H1 (cell line): ENCODE measurements around the gene DPM2. TPM values are rescaled to one million over a fixed set of nuclear protein-coding genes. Genes with fewer than 3 reads are reported as not detected.

Source experiments
- CTCF ChIA-PET: fragments of 300-600 bp; sonication (Branson Sonifier 250); formaldehyde crosslinking; loops from one replicate; lab custom pipeline; 2021; ENCODE audit not compliant: partially characterized antibody; lab: Charles Lee
- POLR2A ChIA-PET: fragments of 300-600 bp; sonication (Branson Sonifier 250); formaldehyde crosslinking; loops from one replicate; lab custom pipeline; 2021; ENCODE audit warnings: inconsistent platforms; ENCODE audit not compliant: partially characterized antibody; lab: Charles Lee
- DNase-seq, 2 experiments: peaks; one replicate each; pipeline versions ENCODE4 v3.0.0 to v3.0.0-alpha.2; 2010 to 2022; ENCODE audit warnings: low spot score in 2 of 2, low read depth in 1 of 2, mixed read lengths in 1 of 2
- FAIRE-seq: peaks from 2 replicates; lab custom pipeline; 2011; peaks lifted over from hg19 to GRCh38; lab: Jason Lieb, UNC
- H2AFZ ChIP-seq: 2 replicates; pipeline ENCODE4 v1.8.1; 2012; ENCODE audit warnings: low read length, inconsistent platforms
- H2AK5ac ChIP-seq: 2 replicates; pipeline ENCODE4 v1.6.1; 2013; ENCODE audit warnings: low read depth, low read length
- H2BK120ac ChIP-seq: replicated peaks from 2 replicates; pipeline ENCODE3; 2013; ENCODE audit warnings: low read depth, low read length, inconsistent platforms
- H2BK12ac ChIP-seq: 2 replicates; pipeline ENCODE4 v1.6.1; 2013; ENCODE audit warnings: low read depth, low read length
- H2BK15ac ChIP-seq: 2 replicates; pipeline ENCODE4 v1.6.1; 2013; ENCODE audit warnings: low read length
- H2BK20ac ChIP-seq: 2 replicates; pipeline ENCODE4 v1.6.1; 2013; ENCODE audit warnings: low read length
- H2BK5ac ChIP-seq: 2 replicates; pipeline ENCODE4 v1.6.1; 2013; ENCODE audit warnings: low read depth, low read length
- H3K14ac ChIP-seq: 2 replicates; pipeline ENCODE4 v1.6.1; 2013; ENCODE audit warnings: inconsistent platforms; ENCODE audit not compliant: insufficient read length
- H3K18ac ChIP-seq: 2 replicates; pipeline ENCODE4 v1.6.1; 2013; ENCODE audit warnings: low read length; ENCODE audit errors: extremely low read depth
- H3K23ac ChIP-seq: 2 replicates; pipeline ENCODE4 v1.6.1; 2013; ENCODE audit warnings: inconsistent platforms; ENCODE audit not compliant: insufficient read length
- H3K23me2 ChIP-seq: 2 replicates; pipeline ENCODE4 v1.6.1; 2013; ENCODE audit warnings: low read depth, low read length
- H3K27ac ChIP-seq: 2 replicates; pipeline ENCODE4 v1.6.1; 2011; ENCODE audit warnings: low read depth, low read length, inconsistent platforms
- H3K27me3 ChIP-seq, 4 experiments: replicated peaks in 1 of 4; 1 replicate in 1 of 4; 2 replicates in 3 of 4; pipeline versions ENCODE4 v1.6.1 to v1.8.1; 2011 to 2013; ENCODE audit warnings: low read length in 3 of 4, mild to moderate bottlenecking in 3 of 4, inconsistent platforms in 2 of 4, mixed read lengths in 2 of 4, moderate library complexity in 1 of 4; ENCODE audit not compliant: control insufficient read depth in 3 of 4, insufficient read depth in 3 of 4; ENCODE audit errors: extremely low read depth in 1 of 4
- H3K36me3 ChIP-seq, 4 experiments: 2 replicates each; pipeline versions ENCODE4 v1.6.1 to v1.8.1; 2011 to 2013; ENCODE audit warnings: mild to moderate bottlenecking in 4 of 4, low read length in 3 of 4, moderate library complexity in 2 of 4, control low read depth in 1 of 4, inconsistent platforms in 1 of 4; ENCODE audit not compliant: insufficient read depth in 4 of 4, control insufficient read depth in 2 of 4
- H3K4ac ChIP-seq: replicated peaks from 2 replicates; pipeline ENCODE3; 2013; ENCODE audit warnings: low read length, low read depth, mixed read lengths, inconsistent platforms; ENCODE audit not compliant: insufficient read length
- H3K4me1 ChIP-seq, 4 experiments: replicated peaks in 1 of 4; 1 replicate in 1 of 4; 2 replicates in 3 of 4; pipeline versions ENCODE4 v1.6.1 to v1.8.1; 2011 to 2013; ENCODE audit warnings: low read length in 3 of 4, inconsistent platforms in 2 of 4, mixed read lengths in 1 of 4; ENCODE audit not compliant: insufficient read depth in 4 of 4, control insufficient read depth in 3 of 4
- H3K4me2 ChIP-seq, 2 experiments: 2 replicates each; pipeline versions ENCODE4 v1.6.1 to v1.8.1; 2011 to 2013; ENCODE audit warnings: low read depth in 2 of 2, low read length in 2 of 2, control low read depth in 1 of 2, inconsistent platforms in 1 of 2, mild to moderate bottlenecking in 1 of 2; ENCODE audit not compliant: insufficient read depth in 1 of 2
- H3K4me3 ChIP-seq, 4 experiments: fragments of 200-600, 300-600 bp in 1 of 4; sonication (generic), shearing (Covaris generic), sonication (Bioruptor Twin) in 1 of 4; 2 replicates each; pipeline versions ENCODE4 v1.5.1 to v1.8.1; 2011 to 2016; ENCODE audit warnings: low read length in 4 of 4, low read depth in 3 of 4, control low read depth in 2 of 4, inconsistent platforms in 2 of 4, mild to moderate bottlenecking in 2 of 4, mixed read lengths in 1 of 4, moderate library complexity in 1 of 4; ENCODE audit not compliant: insufficient read depth in 2 of 4; ENCODE audit errors: extremely low read depth in 1 of 4
- H3K56ac ChIP-seq: replicated peaks from 2 replicates; pipeline ENCODE3; 2013; ENCODE audit warnings: low read depth, mild to moderate bottlenecking, mixed read lengths, low read length, inconsistent platforms; ENCODE audit not compliant: insufficient read length
- H3K79me1 ChIP-seq: 2 replicates; pipeline ENCODE4 v1.6.1; 2013; ENCODE audit warnings: low read depth, low read length, control low read depth
- H3K79me2 ChIP-seq, 2 experiments: 2 replicates each; pipeline versions ENCODE4 v1.6.1 to v1.8.1; 2012 to 2013; ENCODE audit warnings: low read length in 2 of 2, mild to moderate bottlenecking in 2 of 2, inconsistent platforms in 1 of 2; ENCODE audit not compliant: insufficient read depth in 2 of 2, control insufficient read depth in 1 of 2
- H3K9ac ChIP-seq, 4 experiments: replicated peaks in 1 of 4; 1 replicate in 1 of 4; 2 replicates in 3 of 4; pipeline versions ENCODE4 v1.6.1 to v1.8.1; 2011 to 2013; ENCODE audit warnings: low read depth in 3 of 4, low read length in 3 of 4, control low read depth in 2 of 4, mild to moderate bottlenecking in 2 of 4, moderate library complexity in 2 of 4, inconsistent platforms in 1 of 4; ENCODE audit errors: extremely low read depth in 1 of 4
- H3K9me3 ChIP-seq, 2 experiments: 2 replicates each; pipeline versions ENCODE4 v1.6.1 to v1.8.1; 2012 to 2013; ENCODE audit warnings: mild to moderate bottlenecking in 2 of 2, moderate library complexity in 2 of 2, control low read depth in 1 of 2, inconsistent platforms in 1 of 2, low read depth in 1 of 2, low read length in 1 of 2, mixed read lengths in 1 of 2; ENCODE audit not compliant: insufficient read depth in 2 of 2
- H4K20me1 ChIP-seq, 2 experiments: replicated peaks in 1 of 2; 2 replicates each; pipeline versions ENCODE3 to v1.8.1; 2011 to 2013; ENCODE audit warnings: inconsistent platforms in 2 of 2, low read length in 2 of 2, mild to moderate bottlenecking in 1 of 2; ENCODE audit not compliant: insufficient read depth in 2 of 2, control insufficient read depth in 1 of 2
- H4K5ac ChIP-seq: 2 replicates; pipeline ENCODE4 v1.6.1; 2013; ENCODE audit warnings: low read length, low read depth, mixed read lengths, inconsistent platforms; ENCODE audit not compliant: insufficient read length
- H4K8ac ChIP-seq: 2 replicates; pipeline ENCODE4 v1.8.0; 2013; ENCODE audit warnings: mild to moderate bottlenecking, moderate library complexity, low read length, inconsistent platforms; ENCODE audit not compliant: insufficient read depth; ENCODE audit errors: extremely low read depth
- H4K91ac ChIP-seq: replicated peaks from 2 replicates; pipeline ENCODE3; 2013; ENCODE audit warnings: low read length, mixed read lengths, inconsistent platforms; ENCODE audit not compliant: insufficient read length
- CTBP2 ChIP-seq: IDR thresholded peaks from 2 replicates; pipeline ENCODE4 v1.7.0; 2011; ENCODE audit warnings: borderline replicate concordance, mild to moderate bottlenecking, moderate library complexity, mixed read lengths, low read length; ENCODE audit not compliant: insufficient read depth, insufficient read length
- SP1 ChIP-seq: IDR thresholded peaks from 2 replicates; pipeline ENCODE4 v1.6.1; 2011; ENCODE audit warnings: low read depth, low read length
- TBP ChIP-seq: IDR thresholded peaks from 2 replicates; pipeline ENCODE4 v1.6.1; 2011; ENCODE audit warnings: low read depth, low read length, improper control_type of control experiment
- WGBS, 2 experiments: shearing (Covaris generic) in 1 of 2; methylation state at CpG; one replicate each; pipeline versions ENCODE4 v1.1.6 to v1.1.7; 2013 to 2015; ENCODE audit warnings: low lambda C conversion rate in 2 of 2, mixed read lengths in 2 of 2, inconsistent platforms in 1 of 2, low coverage in 1 of 2, missing lambda C conversion rate in 1 of 2; ENCODE audit not compliant: insufficient replicate concordance in 2 of 2, insufficient coverage in 1 of 2, insufficient read length in 1 of 2; ENCODE audit errors: extremely low coverage in 1 of 2, missing lambda C conversion rate in 1 of 2; 5-methylcytosine and 5-hydroxymethylcytosine counted together
- polyA plus RNA-seq, 7 experiments: library from polyadenylated mRNA; depleted of rRNA in 3 of 7; stranded (reverse) in 5 of 7; unstranded in 2 of 7; fragments of >200 nt in 5 of 7; fragments of 200-250 nt in 2 of 7; gene quantifications; 1 replicate in 5 of 7; 2 replicates in 1 of 7; 4 replicates in 1 of 7; pipeline versions ENCODE4 v1.2.1 to v1.2.3, GENCODE V29; 2011 to 2013; ENCODE audit warnings: missing spikeins in 2 of 7, mixed read lengths in 2 of 7
- total RNA-seq: library from RNA; stranded (reverse); fragmentation: NEBNext Ultra II Directional; extraction: Animal tissue kit (Norgen Biotek cat#: 25700); gene quantifications from 2 replicates; pipeline ENCODE4 v1.2.1, GENCODE V29; 2021

Gene DPM2
- total and polyA plus RNA-seq, 2 of the 8 experiments (the other 6 are each of a cell fraction or from before 2014, with no cell fraction given), result 45.4 to 95.4 TPM

GRCh38 chr9:127923046-127923445 is 14.6 kb downstream of the DPM2 start:
- no peak overlapping the region for H4K5ac ChIP-seq
- no peak overlapping the region for H3K4me2 ChIP-seq
- H3K27ac ChIP-seq, result no peak overlapping the region
- H3K18ac ChIP-seq, result no peak overlapping the region
- POLR2A ChIA-PET, result interaction anchor here (0.6 to 1.5 kb wide), 7 partner anchors 8 to 221 kb away, joined by 3 to 4 read pairs (median 3); no protein-coding TSS in a partner anchor
- H3K4me1 ChIP-seq, result peaks cover 0 to 1% (median under 1%) of the 10 kb centered on the region in 4 experiments; a peak in 6 of 7 replicates
- H2BK15ac ChIP-seq, result no peak overlapping the region
- no peaks in the 10 kb centered on the region for H3K79me2 ChIP-seq
- TF ChIP-seq TBP (no peak), CTBP2 (no peak), SP1 (0 out of 2 replicates have a peak, but pooled peaks have one; percentile 45)
- H3K23me2 ChIP-seq, result peaks cover 12% of the 10 kb centered on the region; the same call in 1 of the 2 replicates
- H2BK12ac ChIP-seq, result no peak overlapping the region
- CTCF ChIA-PET, result interaction anchor here (1.3 to 6.7 kb wide), 9 partner anchors 25 to 195 kb away, joined by 3 to 114 read pairs (median 13); partner anchors contain the start of gene ST6GALNAC6
- H2AFZ ChIP-seq, result no peak overlapping the region
- H4K20me1 ChIP-seq, result peaks cover 0 to 6% of the 10 kb centered on the region in 2 experiments
- H2BK20ac ChIP-seq, result no peak overlapping the region
- H3K79me1 ChIP-seq, result no peaks in the 10 kb centered on the region
- H3K4ac ChIP-seq, result no peak overlapping the region
- WGBS, 2 experiments, result 74% methylated on average over 6 of the region's 6 CpGs; no CpG with 5 or more reads in 1 of the 2 experiments
- no peak overlapping the region for H2BK5ac ChIP-seq
- no peak overlapping the region for H2AK5ac ChIP-seq
- no peak overlapping the region for H2BK120ac ChIP-seq
- H3K56ac ChIP-seq, result no peak overlapping the region
- H3K4me3 ChIP-seq, result no peak overlapping the region
- H3K36me3 ChIP-seq, result no peaks in the 10 kb centered on the region
- no peak overlapping the region for H3K9ac ChIP-seq
- no peak overlapping the region for H3K23ac ChIP-seq
- H4K91ac ChIP-seq, result no peak overlapping the region
- DNase-seq (no peak), FAIRE-seq (no peak)
- H3K9me3 ChIP-seq, result no peaks in the 10 kb centered on the region
- peaks cover 0 to 8% (median 2%) of the 10 kb centered on the region in 4 experiments; a peak in 3 of 7 replicates for H3K27me3 ChIP-seq
- H4K8ac ChIP-seq, result no peak overlapping the region
- no peak overlapping the region for H3K14ac ChIP-seq
